T47D (cell line): Measurements from ENCODE around the gene PTPRJ.

Source experiments
- DNase-seq, 2 experiments: peaks; one replicate each; pipeline versions ENCODE4 v3.0.0 to v3.0.0-alpha.2; 2011 to 2012; ENCODE audit warnings: low read depth in 1 of 2, low spot score in 1 of 2
- JUND ChIP-seq: IDR thresholded peaks from 2 replicates; pipeline ENCODE4 v1.6.1; 2012; ENCODE audit warnings: low read depth
- in situ Hi-C: cut with HindIII; loops from 2 replicates; pipeline ENCODE4 v1.10.0; 2016; ENCODE audit warnings: low sequenced_read_pairs, low pct_unique_long_range_greater_than_20kb

PTPRJ gene

GRCh38 chr11:48064306-48064705 is 83.9 kb downstream of the PTPRJ start:
- in situ Hi-C loops, result no loop called here
- no peak for TF ChIP-seq JUND
- no peak for DNase-seq

GRCh38 chr11:48066881-48067800 is 86.8 kb downstream of the PTPRJ start:
- no peak for TF ChIP-seq JUND
- in situ Hi-C loops, result no loop called here
- no peak for DNase-seq

GRCh38 chr11:48073031-48073861 is 92.9 kb downstream of the PTPRJ start:
- TF ChIP-seq JUND, result no peak
- in situ Hi-C loops, result no loop called here
- no peak for DNase-seq

- TF ChIP-seq JUND, result no peak
- in situ Hi-C loops, result no loop called here
- no peak for DNase-seq
These were observed 94.2 kb downstream of the PTPRJ start for GRCh38 chr11:48074425-48075181.

- DNase-seq, result no peak
- in situ Hi-C loops, result no loop called here
- no peak for TF ChIP-seq JUND
These were observed 95.3 kb downstream of the PTPRJ start for GRCh38 chr11:48075637-48076036.

- DNase-seq, result no peak
- in situ Hi-C loops, result no loop called here
- TF ChIP-seq JUND, result no peak
These were observed 96.9 kb downstream of the PTPRJ start for GRCh38 chr11:48077251-48077650.

GRCh38 chr11:48078689-48079088 is 98.3 kb downstream of the PTPRJ start:
- no peak for DNase-seq
- in situ Hi-C loops, result no loop called here
- TF ChIP-seq JUND, result no peak

- no peak for TF ChIP-seq JUND
- in situ Hi-C loops, result no loop called here
- DNase-seq, result no peak
These were observed 99.2 kb downstream of the PTPRJ start for GRCh38 chr11:48079596-48079995.

GRCh38 chr11:48080301-48080861 is 100.0 kb downstream of the PTPRJ start:
- no peak for DNase-seq
- in situ Hi-C loops, result no loop called here
- no peak for TF ChIP-seq JUND

GRCh38 chr11:48081151-48082010 is 101.0 kb downstream of the PTPRJ start:
- DNase-seq, result no peak
- TF ChIP-seq JUND, result no peak
- in situ Hi-C loops, result no loop called here

- TF ChIP-seq JUND, result no peak
- in situ Hi-C loops, result no loop called here
- no peak for DNase-seq
These were observed 102.4 kb downstream of the PTPRJ start for GRCh38 chr11:48082771-48083170.
